RPMI7951 (cell line): ENCODE measurements around the gene CPEB1. TPM values are rescaled to one million over a fixed set of nuclear protein-coding genes. Genes with fewer than 3 reads are reported as not detected.

ENCODE experiments used
- DNase-seq: peaks from one replicate; pipeline ENCODE4 v3.0.0-alpha.2; 2012; ENCODE audit warnings: low read depth
- total RNA-seq: library from RNA; depleted of rRNA; stranded (reverse); fragments of >200 nt; shearing (Covaris generic); gene quantifications from 2 replicates; pipeline ENCODE4 v1.2.3, GENCODE V29; 2014

Gene CPEB1
- total RNA-seq, 1 experiment from 2014 or later: 12.1 TPM

DNA sequence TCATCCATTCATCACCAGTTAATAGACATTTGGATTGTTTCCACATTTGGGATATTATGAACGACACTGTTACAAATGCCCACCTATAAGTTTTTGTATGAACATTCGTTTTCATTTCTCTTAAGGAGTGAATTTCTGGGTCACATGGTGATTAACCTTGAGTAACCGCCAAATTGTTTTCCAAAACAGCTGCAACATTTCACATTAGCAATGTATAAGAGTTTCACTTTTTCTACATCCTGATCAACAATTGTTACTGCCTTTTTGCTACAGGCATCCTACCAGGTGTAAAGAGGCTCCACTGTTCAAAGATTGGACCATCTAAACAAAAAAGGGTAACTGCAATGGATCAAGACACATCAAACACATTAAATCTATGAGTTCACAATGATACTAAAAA, 52.0 kb downstream of the CPEB1 start:
- no peak for DNase-seq

DNA sequence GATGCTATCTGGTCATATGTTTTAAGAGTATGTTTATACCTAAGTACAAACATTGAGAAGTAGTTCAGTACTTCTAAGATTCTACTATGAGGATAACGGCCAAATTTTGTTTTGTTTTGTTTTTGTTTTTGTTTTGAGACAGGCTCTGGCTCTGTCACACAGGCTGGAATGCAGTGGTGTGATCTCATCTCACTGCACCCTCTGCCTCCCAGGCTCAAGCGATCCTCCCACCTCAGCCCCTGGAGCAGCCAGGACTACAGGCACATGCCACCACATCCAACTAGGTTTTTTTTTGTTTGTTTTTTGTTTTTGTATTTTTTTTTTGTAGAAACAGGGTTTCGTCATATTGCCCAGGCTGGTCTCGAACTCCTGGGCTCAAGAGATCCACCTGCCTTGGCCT, 59.4 kb downstream of the CPEB1 start:
- DNase-seq: no peak

DNA sequence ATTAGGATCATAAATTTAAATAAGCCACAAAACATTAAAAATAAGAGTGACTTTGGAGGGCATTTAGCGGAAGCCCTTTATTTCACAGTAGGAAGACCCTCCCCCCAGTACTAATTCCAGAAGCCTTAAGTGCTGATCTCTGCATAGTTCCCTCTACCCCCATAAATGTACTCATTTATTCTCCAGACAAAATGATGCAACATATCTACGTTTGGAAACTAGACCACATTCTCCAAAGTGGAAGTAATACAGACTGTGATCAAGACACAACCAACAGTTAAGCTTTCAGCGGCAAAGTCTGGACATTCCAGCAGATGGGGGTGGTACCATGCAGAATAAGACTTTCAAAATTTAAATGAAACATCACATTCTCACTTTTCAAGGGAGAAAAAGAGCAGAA, 62.1 kb downstream of the CPEB1 start:
- DNase-seq: peak; percentile 30

DNA sequence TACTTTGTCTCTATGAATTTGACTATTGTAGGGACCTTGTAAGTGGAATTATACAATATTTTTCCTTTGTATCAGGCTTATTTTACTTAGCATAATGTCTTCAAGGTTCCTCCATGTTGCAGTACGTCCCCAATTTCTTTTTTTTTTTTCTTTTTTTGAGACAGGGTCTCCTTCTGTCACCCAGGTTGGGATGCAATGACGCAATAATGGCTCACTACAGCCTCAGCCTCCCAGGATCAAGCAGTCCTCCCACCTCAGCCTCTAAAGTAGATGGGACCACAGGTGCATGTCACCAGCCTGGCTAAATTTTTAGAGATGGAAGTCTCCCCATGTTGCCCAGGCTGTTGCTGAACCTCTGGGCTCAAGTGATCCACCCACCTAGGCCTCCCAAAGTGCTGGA, 66.5 kb downstream of the CPEB1 start:
- no peak for DNase-seq

DNA sequence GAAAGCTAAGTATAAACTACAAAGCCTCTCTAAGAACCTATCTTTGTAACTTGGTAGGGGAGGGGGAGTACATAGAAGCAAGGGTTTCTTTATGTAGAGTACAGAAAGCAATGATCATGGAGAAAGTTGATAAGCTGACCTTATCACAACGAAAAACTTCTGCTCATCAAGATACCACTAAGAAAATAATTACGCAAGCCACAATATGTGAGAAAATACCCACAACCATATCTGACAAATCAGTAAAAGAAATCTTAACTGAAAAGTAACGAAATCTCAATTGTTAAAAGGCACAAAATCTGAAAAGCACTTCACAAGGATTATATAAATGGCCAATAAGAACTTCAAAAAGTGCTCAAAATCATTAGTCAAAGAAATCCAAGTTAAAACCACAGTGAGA, 71.8 kb downstream of the CPEB1 start:
- no peak for DNase-seq

DNA sequence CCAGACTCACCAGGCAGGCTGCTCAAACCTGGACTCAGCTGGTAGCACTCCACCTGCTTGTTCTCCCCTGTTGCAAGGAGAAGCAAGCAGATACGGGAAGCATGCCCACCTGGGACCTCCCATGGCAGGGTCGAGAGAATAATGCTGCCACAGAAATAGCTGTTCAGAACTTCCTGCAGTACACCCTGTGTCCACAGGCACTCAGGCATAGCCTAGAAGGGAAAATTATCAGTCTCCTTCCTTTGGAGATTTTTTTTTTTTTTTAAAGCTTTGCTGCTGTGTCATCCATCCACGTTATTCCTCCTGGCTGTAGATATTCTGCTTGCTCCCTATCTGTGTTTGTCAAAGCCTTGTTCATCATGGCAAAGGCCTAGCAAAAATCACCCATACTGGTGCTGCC, 74.2 kb downstream of the CPEB1 start:
- no peak for DNase-seq

DNA sequence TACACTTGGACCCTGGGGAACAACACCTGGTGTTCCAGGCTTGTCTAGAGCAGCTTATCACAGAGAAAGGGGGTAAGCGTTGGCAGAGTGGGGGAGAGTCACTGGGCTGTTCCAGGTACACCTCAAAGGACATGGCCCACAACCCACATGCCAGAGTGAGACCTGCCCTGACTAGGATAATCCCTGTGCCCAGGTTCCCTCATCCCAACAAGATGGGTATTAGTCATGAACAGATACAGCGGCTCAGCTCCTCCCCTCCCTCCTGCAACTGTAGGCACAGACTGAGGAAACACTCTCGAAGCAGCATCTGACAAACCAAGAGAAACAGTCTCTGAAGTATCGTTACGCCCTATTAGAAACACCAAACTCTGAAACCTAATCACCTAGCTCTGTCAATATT, 74.9 kb downstream of the CPEB1 start:
- DNase-seq: peak; percentile 24

DNA sequence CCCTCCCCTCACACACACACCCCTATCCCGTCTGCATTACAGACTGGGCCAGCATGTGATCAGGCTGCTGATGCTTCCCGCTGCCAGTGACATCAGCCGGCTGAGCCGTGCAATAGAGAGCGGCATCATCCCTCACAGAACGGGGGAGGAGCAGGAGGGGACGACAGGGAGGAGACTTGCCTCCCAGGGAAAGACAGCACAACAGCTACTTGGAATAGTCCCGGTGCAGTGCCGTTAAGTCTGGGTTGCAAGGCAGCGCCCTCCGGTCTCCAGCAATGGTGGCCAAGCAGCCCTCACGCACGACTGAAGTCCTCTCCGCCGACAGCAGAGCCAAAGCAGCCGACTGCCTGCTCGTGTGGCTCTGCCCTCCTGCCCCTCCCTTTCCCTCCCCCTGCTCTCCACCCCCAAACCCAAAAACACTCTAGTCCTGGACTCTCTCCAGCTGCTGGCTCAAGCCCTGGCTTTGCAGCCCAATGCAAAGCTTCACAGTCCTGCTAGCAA, 75.4 kb downstream of the CPEB1 start:
- DNase-seq: peak; percentile 80

DNA sequence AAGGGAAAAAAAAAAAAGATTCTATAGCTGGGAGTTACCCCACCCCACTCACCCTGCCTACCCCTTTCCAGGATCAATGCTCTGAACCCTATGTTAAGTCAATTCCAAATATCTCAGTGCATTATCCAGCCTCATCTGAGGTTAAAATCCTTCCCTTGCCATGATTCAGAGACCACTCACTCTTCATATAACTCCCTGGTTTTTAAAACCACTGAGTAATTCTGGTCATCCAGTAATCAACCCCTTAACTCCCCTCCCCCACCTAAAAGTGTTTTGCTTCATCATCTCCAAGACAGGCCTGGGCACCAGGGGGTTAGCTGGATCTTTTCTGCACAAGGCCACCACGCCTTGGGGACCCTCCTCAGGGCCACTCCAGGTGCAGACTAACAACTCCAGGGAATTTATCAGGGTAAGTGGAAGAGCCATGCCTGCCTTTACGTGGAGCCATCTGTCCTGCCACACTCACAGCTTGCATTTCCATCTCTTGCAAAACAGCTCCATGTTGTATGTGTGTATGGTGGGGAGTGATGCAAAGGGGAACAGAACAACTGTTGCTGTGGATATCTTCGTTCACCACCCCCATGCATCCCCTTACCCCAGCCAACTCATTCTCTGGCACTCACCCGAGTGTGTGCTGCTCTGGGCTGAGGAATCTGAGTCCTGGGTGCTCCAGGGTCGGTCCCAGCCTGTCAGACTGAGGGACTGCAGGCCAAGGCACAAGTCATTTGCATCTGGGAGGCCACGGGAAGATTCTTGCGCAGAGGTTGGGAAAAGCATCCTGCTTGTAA, 76.2 kb downstream of the CPEB1 start:
- DNase-seq: peak; percentile 47

DNA sequence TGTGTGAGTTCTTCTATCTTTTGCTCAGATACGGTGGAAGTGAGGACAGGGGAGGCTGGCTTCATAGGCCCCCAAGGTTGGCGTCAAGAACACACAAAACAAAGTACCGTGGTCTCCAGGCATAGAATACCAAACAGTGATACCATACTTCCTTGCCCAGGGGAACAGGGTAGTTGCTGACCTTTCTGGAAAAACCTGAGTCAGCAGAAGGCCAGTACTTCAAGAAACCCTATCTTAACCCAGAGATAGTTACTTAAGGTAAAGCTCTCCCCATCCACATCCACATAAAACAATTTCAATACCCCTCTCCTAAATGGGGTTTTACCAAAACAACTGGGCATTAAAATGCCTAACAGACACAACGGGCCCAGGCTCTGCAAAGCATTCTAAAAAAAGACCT, 77.3 kb downstream of the CPEB1 start:
- DNase-seq: no peak

DNA sequence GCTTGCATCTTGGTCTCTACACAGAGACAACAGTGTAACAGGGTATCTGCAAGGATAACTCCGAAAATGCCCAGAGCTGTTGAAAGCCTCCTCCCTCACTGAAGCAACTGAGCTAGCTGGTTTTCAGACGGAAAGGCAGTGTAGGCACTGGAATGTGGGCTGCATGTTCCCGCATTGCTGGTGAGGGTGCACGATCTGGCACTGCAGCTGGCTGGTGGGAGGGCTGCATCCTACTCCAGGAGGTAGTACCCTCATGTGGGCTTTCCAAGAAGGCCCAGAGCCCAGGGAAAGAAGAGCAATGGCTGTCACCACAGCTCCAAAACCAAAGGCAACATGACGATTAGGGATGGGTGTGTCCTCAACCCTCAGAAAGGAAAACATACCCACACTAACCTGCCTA, 78.2 kb downstream of the CPEB1 start:
- no peak for DNase-seq

DNA sequence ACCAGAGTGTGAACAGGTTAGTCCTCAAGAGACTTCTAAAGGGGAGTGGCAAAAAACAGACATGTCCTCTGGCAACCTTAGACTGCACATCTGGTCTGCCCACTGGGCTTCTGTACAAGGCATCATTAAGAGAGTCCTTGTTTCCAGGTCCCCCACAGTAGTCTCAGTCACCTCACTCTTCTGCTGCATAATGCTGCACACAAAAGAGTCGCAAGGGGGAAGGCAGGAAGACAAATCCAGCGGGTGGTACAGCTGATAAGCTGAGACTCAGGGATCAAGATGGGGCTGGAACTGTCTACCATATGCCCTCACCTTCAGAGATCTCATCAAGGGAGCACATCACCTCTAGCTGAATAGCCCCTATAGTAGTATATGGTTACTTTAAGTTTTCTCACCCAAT, 79.5 kb downstream of the CPEB1 start:
- DNase-seq: no peak

DNA sequence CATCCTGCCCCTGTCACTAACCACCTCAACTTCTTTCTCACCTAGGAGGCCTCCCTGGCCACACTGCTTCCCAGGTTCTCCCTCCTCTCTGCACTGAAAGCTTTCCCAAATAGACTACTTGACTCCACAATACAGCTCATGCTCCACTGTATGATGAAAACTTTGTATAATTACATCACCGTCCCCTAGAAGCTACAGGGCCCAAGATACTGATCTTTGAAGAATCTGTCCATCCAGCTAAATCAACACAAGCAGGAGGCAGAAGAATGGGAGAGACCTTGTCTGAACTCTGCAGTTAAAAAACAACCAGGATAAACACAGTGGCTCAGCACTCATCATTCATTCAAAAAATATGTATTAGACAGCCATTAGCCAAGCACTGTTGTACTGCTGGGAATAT, 80.5 kb downstream of the CPEB1 start:
- DNase-seq: no peak

DNA sequence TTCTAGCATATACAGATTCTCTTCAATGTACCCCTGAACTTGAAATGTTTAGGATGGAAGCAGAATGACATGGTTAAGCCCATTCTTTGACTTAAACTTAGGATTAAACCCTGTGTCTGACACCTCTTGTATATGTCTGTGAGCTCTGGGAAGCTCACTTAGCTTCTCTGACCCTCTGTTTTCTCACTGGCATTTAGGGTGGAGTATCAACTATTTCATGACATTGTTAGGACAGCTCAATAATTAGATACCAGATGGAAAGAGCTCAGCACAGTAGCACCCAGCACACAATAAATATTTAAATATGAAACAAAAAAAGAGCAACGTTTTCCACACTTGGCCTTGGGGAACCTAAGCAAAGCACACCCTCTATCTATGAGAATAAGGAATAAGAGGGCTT, 88.7 kb downstream of the CPEB1 start:
- DNase-seq: no peak

DNA sequence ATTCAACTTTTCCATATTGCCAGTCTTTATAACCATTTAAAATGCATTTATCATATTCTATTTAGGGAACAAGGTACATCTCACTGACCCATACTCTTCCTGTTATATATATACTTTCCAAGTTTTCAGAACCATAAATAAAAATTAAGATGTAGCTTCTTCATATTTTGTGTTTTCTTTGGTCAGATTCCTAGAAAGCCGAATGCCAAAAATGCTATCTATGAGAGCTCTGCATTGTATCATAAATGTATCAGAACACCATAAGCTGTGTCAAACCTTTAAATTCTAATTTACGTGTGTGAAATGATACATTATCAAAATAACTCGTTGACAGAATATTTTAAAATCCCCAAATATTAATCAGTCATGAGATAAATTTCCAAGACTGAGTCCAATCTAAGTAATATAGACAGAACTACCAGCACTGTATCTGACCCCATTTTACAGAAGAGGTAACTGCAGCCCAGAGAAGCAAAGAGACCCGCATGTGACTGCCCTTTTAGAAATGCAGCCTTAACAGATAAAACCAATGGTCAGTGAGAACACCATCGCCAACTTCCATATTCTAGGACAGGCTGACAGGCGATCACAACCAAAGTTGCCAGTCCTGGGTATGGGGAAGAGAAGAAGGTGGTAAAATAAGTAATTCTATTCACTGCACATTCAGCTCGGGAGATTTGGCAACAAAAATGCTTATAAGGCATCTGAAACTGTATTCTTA, 90.7 kb downstream of the CPEB1 start:
- DNase-seq: no peak

DNA sequence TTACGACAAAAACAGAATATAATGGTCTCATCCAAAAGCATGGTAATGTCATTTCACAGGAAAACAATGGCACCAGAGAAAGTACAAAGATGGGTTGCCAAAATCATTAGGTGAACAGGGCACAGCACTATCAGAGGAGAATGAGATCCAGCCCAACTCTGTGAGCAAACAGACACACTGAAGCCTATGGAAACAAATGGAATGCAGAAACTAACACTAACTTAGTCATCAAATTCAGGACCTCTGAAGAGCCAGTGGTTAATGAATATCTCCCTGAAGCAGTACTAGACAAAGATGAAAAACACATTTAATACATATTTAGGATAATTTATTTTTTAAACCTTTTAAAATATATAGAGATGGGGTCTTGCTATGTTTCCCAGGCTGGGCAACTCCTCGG, 92.3 kb downstream of the CPEB1 start:
- DNase-seq: no peak

DNA sequence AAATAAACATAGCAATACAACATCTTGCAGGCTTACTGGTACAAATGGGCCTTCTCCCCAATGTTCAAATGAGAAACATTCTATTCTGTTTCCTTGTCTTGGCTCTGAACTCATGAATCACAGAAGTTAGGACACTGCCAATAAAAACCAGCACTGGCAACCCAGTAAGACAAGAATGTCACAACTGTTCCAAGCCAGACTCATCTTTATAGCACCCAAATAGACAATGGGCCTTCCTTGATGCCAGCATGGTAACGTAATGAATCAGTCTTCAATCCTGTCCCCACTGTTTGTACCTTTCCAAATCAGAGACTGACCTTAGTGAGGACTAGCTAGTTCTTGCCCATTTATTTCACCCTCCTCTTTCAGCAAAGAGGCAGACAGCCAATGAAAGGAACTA, 92.8 kb downstream of the CPEB1 start:
- no peak for DNase-seq

DNA sequence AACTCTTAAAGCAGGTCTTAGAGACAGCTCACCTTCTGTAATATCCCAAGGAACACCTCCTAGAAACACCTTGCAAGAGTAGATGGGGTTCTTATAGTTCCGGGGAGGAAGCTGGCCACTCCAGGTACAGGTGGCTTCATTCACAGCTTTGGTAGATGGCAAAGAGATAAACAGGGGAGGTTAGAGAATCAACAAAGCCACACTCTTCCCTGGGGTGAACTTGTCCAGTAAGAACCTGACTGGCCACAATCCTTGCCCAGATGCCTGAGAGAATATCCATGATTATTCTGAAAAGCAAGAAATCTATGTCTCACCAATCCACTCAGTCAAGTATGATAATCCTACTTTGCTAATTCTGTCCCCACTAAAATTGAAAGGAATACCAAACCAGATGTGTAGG, 93.3 kb downstream of the CPEB1 start:
- DNase-seq: no peak

DNA sequence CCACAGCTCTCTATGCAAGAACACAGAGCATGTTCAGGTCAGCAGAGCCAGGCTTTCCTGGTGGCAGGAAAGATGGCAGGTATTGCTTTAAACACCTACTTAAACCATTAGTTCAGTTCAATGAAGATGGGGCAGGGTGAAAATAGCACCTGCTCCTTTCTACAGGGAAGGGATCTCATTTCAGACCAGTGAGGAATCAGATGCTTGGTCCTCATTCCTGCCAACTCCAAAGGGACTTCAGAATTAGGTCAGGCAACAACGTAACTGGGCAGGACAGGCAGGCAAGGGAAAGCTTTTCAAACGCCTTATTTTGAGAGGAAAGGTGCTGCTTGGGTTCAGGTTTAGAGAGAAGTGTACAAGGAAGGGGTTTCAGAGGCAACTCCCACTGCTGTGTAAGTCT, 94.3 kb downstream of the CPEB1 start:
- DNase-seq: no peak

DNA sequence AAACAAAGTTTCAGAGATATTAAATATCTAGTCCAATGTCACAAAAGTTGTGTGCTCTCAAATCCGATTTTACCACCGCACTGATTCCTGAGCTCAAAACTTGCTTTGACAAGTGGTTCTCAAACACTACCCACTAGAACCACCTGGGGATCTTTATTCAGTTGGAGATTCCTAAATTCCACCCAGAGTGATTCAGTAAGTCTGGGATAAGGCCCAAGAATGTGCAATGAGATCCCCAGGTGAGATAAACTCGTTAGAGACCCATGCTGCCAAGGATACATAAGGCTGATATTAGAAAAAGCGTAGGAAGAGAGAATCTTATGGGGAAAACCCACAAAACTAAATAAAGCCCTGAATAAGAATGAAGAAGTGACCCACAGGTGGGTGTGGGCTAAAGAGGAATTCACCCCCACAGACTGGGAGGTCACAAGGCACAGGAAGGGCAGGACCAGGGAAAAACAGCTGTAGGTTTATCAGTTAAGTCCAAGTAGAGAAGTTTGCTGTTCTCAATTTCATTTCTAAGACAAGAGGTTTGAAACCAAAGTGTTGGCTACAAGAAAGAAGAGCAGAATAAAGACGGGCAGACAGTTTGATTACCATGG, 95.4 kb downstream of the CPEB1 start:
- no peak for DNase-seq

DNA sequence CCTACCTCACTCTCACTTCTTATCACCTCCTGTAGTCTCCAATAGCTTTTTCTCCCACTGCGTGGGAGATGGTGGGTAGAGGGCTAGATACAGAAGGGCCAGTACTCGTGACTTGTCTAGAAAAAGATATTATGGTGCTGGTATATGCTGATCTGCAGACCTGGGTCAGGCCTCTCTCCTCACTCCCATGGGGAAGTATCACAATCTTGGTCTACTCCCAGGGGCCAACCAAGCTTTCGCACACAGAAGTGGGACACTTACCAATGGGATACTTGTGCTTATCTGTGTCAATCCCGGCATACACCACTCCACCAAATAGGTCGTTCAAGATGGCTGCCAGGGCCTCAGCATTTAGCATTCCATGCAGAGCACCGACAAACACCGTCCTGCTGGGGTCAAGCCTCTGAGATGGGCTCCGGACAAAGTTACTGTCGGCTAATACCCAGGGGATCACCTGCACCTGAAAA, 97.9 kb downstream of the CPEB1 start:
- DNase-seq: no peak

DNA sequence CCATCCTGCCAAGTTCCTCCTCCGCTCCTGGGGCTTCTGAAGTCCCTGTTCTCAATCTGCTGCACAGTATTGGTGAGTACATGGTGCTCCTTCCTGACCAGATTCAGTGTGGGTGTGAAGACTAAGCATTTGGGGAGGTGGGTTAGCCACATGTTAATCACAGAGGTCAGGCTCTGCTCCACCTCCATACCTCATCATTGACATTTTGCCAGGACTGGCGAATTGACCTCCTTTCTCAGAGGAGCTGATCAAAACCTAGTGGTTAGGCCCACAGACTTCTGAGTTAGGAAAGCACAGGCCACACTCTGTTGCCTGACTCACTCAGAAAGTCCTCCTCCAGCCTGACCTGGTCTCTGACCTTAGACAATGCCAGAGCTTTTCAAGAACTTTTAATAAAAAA, 98.5 kb downstream of the CPEB1 start:
- no peak for DNase-seq

DNA sequence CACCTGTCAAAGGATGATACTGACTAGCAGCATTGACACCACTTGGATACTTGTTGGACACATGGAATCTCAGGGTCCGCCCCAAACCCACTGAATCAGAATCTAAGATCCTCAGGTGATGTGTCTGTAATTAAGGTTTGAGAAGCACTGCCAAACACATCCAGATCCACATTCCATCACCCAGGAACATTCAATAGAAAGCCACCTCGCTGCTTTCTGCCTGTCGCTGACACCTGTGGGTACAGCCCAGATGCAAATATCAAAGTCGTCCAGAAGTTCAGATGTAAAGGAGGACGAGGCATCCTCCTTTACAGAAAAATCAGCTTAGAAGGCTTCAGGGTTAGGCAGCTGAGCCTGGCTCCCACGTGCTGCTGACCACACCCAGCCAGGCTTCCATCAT, 101.7 kb downstream of the CPEB1 start:
- no peak for DNase-seq
